SU-DHL-6 (cell line): ENCODE results near the gene NPAS3.

Experiments used
- CTCF ChIP-seq: fragments of 200-600 bp; sonication (generic); IDR thresholded peaks from one replicate; pipeline ENCODE4 v1.5.1; 2017; ENCODE audit warnings: antibody characterized with exemption, mild to moderate bottlenecking, low read length, moderate library complexity; ENCODE audit not compliant: insufficient read depth, poor library complexity, severe bottlenecking
- EZH2phosphoT487 ChIP-seq: fragments of 200-600 bp; sonication (generic), shearing (Covaris generic); conservative IDR thresholded peaks from 2 replicates; pipeline ENCODE4 v1.6.1; 2018; ENCODE audit warnings: mild to moderate bottlenecking, antibody characterized with exemption, low read length, moderate library complexity, mixed read lengths

GRCh38 chr14:33279865-33280264, 341.2 kb downstream of the NPAS3 start:
- TF ChIP-seq CTCF (no peak), EZH2phosphoT487 (no peak)
